RWPE1 (cell line): Measurements from ENCODE around the gene CRYGN.

Experiments
- CTCF ChIA-PET: fragments of 350-600 bp; sonication (Branson Sonifier 250); formaldehyde crosslinking; extraction: SDS; loops from one replicate; lab custom pipeline; 2021; lab: Yijun Ruan, JAX
- POLR2A ChIA-PET: fragments of 400-600 bp; formaldehyde crosslinking; extraction: SDS; loops from one replicate; lab custom pipeline; 2020; ENCODE audit warnings: antibody characterized with exemption; ENCODE audit not compliant: low non-redundant PET; lab: Yijun Ruan, JAX
- DNase-seq: peaks from one replicate; pipeline ENCODE4 v3.0.0; 2012; ENCODE audit warnings: low spot score
- H3K27ac ChIP-seq: fragments of 450-650 bp; 2 replicates; pipeline ENCODE4 v1.5.1; 2017
- TF ChIP-seq, protein P1 (sequence below): fragments of 450-650 bp; conservative IDR thresholded peaks from 2 replicates; pipeline ENCODE4 v1.5.1; 2017; ENCODE audit warnings: low read depth, mild to moderate bottlenecking

CRYGN gene

DNA sequence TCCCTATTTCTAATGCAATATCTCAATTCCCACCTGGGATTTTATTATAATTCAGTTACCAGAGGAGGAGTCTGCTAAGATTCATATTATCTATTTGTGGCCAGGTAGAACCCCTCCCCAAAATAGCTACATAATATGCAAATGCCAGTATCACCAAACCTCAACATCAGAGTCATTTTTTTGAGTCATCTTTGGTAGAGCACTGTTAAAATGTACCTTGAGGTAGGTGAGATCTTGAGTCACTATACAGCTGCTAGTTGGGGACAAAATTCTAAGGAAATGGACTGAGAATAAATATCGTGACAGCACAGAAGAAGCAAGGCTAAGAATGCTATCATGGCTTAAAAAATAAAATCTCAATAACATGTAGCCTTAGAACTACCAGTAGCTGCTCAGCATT lies 4.7 kb upstream of the CRYGN start:
- TF ChIP-seq, protein P1, sequence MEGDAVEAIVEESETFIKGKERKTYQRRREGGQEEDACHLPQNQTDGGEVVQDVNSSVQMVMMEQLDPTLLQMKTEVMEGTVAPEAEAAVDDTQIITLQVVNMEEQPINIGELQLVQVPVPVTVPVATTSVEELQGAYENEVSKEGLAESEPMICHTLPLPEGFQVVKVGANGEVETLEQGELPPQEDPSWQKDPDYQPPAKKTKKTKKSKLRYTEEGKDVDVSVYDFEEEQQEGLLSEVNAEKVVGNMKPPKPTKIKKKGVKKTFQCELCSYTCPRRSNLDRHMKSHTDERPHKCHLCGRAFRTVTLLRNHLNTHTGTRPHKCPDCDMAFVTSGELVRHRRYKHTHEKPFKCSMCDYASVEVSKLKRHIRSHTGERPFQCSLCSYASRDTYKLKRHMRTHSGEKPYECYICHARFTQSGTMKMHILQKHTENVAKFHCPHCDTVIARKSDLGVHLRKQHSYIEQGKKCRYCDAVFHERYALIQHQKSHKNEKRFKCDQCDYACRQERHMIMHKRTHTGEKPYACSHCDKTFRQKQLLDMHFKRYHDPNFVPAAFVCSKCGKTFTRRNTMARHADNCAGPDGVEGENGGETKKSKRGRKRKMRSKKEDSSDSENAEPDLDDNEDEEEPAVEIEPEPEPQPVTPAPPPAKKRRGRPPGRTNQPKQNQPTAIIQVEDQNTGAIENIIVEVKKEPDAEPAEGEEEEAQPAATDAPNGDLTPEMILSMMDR: no peak
- H3K27ac ChIP-seq: no peak overlapping the region
- no peak for DNase-seq
- CTCF ChIA-PET: no interaction called here
- POLR2A ChIA-PET: no interaction called here

DNA sequence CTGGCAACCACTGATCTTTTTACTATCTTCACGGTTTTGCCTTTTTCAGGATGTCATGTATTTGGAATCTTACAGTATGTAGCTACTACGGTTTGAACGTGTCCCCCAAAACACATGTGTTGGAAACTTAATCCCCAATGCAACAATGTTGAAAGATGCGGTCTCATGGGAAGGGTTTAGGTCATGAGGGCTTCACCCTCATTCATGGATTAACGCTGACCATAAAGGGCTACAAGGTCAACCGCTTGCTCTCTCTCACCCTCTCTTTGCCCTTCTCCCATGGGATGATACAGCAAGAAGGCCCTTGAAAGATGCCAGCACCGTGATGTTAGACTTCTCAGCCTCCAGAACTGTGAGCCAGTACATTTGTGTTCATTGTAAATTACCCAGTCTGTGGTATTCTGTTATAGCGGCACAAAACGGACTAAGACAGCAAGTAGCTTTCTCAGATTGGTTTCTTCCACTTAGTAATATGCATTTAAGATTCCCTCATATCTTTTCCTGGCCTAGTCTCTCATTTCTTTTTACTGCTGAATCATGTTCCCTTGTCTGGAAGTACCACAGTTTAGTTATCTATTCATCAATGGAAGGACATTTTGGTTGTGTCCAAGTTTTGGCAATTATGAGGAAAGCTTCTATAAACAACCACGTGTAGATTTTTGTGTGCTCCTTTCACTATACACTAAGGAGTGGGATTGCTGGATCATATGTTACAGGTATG lies 3.0 kb upstream of the CRYGN start:
- no peak overlapping the region for H3K27ac ChIP-seq

DNA sequence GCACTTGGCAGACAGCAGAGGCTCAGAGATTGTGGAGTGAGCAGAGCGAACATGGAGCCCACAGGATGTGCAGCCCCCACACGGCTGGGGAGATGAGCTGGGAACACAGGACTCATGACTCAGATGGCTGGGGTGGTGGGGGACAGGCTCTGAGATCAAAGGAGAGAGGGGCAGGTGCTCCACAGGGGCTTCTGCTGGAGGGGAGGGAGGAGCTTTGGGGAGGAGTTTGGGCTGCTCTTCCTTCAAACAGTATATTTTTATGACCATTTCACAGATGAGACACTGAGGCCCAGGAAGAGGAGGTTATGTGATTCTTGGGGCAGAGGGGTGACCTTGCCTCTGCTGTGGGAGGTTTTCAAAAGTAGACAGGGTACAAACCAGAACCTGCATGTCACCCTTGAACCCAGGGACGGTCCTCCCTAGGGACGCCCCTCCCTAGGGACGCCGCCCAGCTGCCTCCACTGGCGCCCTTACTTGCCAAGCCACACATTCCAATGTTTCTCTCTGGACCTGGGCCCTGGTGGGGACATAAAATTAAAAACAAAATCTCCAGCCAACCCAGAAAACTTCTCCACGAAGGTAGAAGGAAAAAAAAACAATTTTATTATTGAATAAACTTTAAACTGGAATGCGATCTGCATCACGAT lies 981 bp upstream of the CRYGN start:
- DNase-seq: no peak
- CTCF ChIA-PET: interaction anchor here (0.7 to 0.8 kb wide), 2 partner anchors 9 to 25 kb away, joined by 4 read pairs; no protein-coding TSS in a partner anchor
- peak overlapping the region; percentile 27; the same call in 1 of the 2 replicates for H3K27ac ChIP-seq
- TF ChIP-seq, protein P1: no peak
- POLR2A ChIA-PET: no interaction called here

More for the DNA sequence above, 3.0 kb upstream of the CRYGN start:
- TF ChIP-seq, protein P1: no peak
- ChIA-PET POLR2A (no interaction called here), CTCF (interaction anchor here (0.5 to 0.7 kb wide), 3 partner anchors 68 to 449 kb away, joined by 3 to 8 read pairs (median 3); no protein-coding TSS in a partner anchor)
- no peak for DNase-seq

DNA sequence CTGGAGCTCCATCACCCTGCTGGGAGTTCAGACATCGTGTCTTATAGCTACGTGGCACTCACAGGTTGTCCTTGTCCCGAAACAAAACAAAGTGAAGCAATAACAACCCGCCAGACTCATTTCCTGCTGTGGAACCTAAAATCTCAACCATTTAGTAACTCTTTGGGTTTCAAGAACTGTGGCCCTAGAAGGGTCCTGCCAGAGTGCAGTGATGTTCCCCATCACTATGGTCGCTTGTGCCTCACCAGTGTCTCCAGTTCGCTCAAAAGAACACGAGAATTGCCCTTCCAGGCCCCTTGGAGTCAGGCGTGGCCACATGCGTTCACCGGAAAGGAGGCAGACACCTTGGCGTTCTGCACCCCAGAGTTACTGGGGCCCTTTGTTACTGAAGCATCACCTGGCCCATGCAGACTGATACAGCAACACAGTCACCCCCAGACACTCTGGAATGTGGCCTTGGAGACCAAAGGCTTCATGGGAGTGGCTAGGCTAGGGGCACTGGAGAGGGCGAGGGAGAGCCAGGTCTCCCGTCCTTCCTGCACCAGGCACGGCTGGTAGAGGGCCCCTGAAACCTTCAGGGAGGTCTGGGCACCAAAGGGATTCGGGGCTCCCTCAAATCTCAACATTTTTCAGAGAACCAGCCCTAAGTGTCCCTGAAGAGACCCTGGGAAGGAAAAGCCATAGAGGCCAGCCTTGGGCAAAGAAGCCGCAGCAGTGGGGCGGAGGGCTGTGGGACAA lies 908 bp downstream of the CRYGN start:
- ChIA-PET CTCF (interaction anchor here (0.7 kb wide), 1 partner anchor 18 kb away, joined by 3 read pairs; no protein-coding TSS in a partner anchor), POLR2A (no interaction called here)
- H3K27ac ChIP-seq: no peak overlapping the region
- TF ChIP-seq, protein P1: no peak
- no peak for DNase-seq

DNA sequence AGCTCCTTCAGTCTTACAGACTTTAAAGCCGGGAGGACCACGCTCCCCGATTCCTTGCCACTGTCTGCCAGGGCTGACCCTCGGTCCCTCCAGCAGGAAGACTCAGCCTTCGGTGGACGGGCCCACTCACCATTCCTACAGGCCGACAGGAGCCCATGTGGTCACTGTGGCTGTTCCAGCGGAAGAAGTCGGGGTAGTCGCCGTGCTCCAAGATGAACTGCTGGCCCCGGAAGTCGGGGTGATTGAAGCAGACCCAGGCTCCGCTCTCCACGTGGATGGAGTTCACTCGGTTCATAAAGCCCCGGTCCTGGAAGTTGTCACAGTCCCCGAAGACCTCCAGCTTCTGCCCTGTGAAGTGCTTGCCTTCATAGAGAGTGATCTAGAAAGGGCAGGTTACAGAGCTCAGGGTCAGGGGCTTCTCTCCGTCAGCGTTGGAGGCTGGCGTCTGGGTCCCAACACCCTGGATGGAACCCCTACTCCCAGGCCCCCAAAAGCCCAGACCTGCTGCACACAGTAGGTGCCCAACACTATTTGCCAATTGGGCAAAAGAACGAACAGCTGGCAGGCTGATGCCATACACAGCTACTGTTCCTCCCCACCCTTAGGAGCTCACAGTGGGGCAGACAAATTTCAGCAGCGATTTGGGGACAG lies 1.9 kb downstream of the CRYGN start:
- POLR2A ChIA-PET: no interaction called here
- DNase-seq: no peak

More for the DNA sequence above, 1.9 kb downstream of the CRYGN start:
- H3K27ac ChIP-seq: no peak overlapping the region
- TF ChIP-seq, protein P1: no peak
- CTCF ChIA-PET: interaction anchor here (0.7 kb wide), 1 partner anchor 19 kb away, joined by 3 read pairs; no protein-coding TSS in a partner anchor
